Brain microvascular endothelial cell (primary cell): ENCODE data around the gene TRIM54.

ENCODE experiments used
- DNase-seq: peaks from one replicate; pipeline ENCODE4 v3.0.0-alpha.2; 2020
- H3K27ac ChIP-seq: fragments of 250-450 bp; sonication (Bioruptor Pico); 2 replicates; pipeline ENCODE4 v1.5.1; 2020; ENCODE audit warnings: mild to moderate bottlenecking, moderate library complexity
- H3K27me3 ChIP-seq: fragments of 250-450 bp; sonication (Bioruptor Pico); replicated peaks from 2 replicates; pipeline ENCODE4 v1.5.1; 2020; ENCODE audit warnings: mild to moderate bottlenecking
- H3K36me3 ChIP-seq: fragments of 250-450 bp; sonication (Bioruptor Pico); replicated peaks from 2 replicates; pipeline ENCODE4 v1.5.1; 2020; ENCODE audit warnings: mild to moderate bottlenecking
- H3K4me3 ChIP-seq: 2 replicates; pipeline ENCODE4 v1.5.1; 2011; ENCODE audit warnings: low read depth, mild to moderate bottlenecking, control low read depth, low read length, moderate library complexity
- CTCF ChIP-seq: IDR thresholded peaks from 2 replicates; pipeline ENCODE4 v1.5.1; 2011; ENCODE audit warnings: low read depth, mild to moderate bottlenecking, moderate library complexity, low read length, control low read depth, inconsistent platforms; ENCODE audit errors: missing control alignments
- in situ Hi-C: cut with HindIII; loops from 2 replicates; pipeline ENCODE4 v1.10.0; 2017; ENCODE audit warnings: low sequenced_read_pairs, low pct_ligation_motif_present

Gene TRIM54

DNA sequence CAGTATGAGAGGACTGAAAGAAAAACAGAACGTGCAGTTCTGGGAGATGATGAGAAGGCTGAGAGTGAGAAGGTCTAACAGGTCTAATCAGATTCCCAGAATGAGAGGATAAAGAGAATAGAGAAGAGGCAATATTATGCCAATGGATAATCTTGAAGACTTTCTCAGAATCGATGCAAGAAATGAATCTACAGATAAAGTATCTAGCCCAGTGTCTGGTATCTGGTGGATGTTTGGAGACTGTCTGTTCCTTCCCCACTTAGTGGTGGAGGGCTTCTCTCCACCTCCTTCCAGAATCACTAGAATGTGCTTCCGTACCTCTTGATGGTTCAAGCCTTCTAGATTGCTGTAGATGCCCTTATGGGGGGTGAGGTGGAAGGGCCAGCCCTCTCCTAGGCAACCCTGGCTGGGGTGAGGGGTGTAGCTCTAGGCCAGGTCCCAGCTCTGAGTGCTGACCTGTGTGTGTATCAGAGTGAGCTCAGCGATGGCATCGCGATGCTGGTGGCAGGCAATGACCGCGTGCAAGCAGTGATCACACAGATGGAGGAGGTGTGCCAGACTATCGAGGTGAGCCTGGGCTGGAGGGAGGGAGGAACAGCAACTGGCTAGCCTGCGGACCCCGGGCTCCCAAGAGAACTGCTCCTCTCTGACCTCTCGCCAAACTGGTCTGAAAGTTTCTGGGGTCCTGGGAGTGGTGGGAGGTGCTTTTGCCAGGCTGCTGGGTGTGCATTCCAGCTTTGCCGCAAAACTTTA, 22.4 kb downstream of the TRIM54 start:
- Histone ChIP-seq H3K36me3 (peaks cover 3% of the 10 kb centered on the region), H3K4me3 (no peak overlapping the region), H3K27me3 (peaks cover 37% of the 10 kb centered on the region), H3K27ac (no peak overlapping the region)
- TF ChIP-seq CTCF: no peak
- in situ Hi-C loops: no loop called here
- DNase-seq: no peak

DNA sequence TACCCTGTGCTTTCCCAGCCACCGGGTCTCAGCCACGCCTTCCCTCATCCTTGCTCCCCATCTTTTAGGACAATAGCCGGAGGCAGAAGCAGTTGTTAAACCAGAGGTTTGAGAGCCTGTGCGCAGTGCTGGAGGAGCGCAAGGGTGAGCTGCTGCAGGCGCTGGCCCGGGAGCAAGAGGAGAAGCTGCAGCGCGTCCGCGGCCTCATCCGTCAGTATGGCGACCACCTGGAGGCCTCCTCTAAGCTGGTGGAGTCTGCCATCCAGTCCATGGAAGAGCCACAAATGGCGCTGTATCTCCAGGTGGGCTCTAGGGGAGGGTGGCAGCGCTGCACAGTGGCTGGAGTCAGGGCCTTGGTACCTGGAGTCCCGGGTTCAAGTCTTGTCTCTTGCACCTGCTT, 23.3 kb downstream of the TRIM54 start:
- TF ChIP-seq CTCF: no peak
- Histone ChIP-seq H3K36me3 (peaks cover 3% of the 10 kb centered on the region), H3K27me3 (peaks cover 37% of the 10 kb centered on the region), H3K4me3 (no peak overlapping the region), H3K27ac (no peak overlapping the region)
- no peak for DNase-seq
- in situ Hi-C loops: no loop called here

DNA sequence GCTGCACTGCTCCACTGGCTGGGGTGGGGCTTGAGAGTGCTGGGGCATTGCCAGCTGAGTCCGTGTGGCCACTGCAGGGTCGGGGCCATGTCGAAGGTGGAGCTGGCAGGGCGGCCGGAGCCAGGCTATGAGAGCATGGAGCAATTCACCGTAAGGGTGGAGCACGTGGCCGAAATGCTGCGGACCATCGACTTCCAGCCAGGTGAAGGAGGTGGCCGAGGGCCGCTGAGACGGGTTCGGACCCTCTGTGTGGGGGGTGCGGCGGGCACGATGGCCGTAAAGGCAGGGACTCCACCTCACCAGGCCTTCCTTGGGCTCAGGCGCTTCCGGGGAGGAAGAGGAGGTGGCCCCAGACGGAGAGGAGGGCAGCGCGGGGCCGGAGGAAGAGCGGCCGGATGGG, 23.9 kb downstream of the TRIM54 start:
- no peak for TF ChIP-seq CTCF
- peaks cover 37% of the 10 kb centered on the region for H3K27me3 ChIP-seq
- peaks cover 3% of the 10 kb centered on the region for H3K36me3 ChIP-seq
- DNase-seq: no peak
- H3K27ac ChIP-seq: no peak overlapping the region
- in situ Hi-C loops: no loop called here
- no peak overlapping the region for H3K4me3 ChIP-seq

GRCh38 chr2:27306573-27307286, 24.5 kb downstream of the TRIM54 start:
- Histone ChIP-seq H3K36me3 (peaks cover 3% of the 10 kb centered on the region), H3K4me3 (no peak overlapping the region), H3K27ac (no peak overlapping the region), H3K27me3 (peaks cover 37% of the 10 kb centered on the region)
- no peak for TF ChIP-seq CTCF
- in situ Hi-C loops: no loop called here
- no peak for DNase-seq

- TF ChIP-seq CTCF: no peak
- no peak overlapping the region for H3K4me3 ChIP-seq
- in situ Hi-C loops: no loop called here
Measured at GRCh38 chr2:27307287-27307544, 25.0 kb downstream of the TRIM54 start.

More at GRCh38 chr2:27307287-27307544, 25.0 kb downstream of the TRIM54 start:
- DNase-seq: no peak
- Histone ChIP-seq H3K27ac (no peak overlapping the region), H3K27me3 (peaks cover 37% of the 10 kb centered on the region), H3K36me3 (peaks cover 3% of the 10 kb centered on the region)
